Measurements from ENCODE around the gene CCL8. TPM values are rescaled to one million over a fixed set of nuclear protein-coding genes. Genes with fewer than 3 reads are reported as not detected.

The CCL8 gene
- total and polyA plus RNA-seq, 2 of the 4 experiments (the other 2 are of a cell fraction): not detected

GRCh38 chr17:34303606-34304005, 15.6 kb upstream of the CCL8 start:
- Histone ChIP-seq H2BK15ac (ENCODE audit: low read depth, low read length) (no peak overlapping the region), H2AK5ac (ENCODE audit: low read depth, low read length) (no peak overlapping the region), H3K4me2 (ENCODE audit: low read depth, low read length) (no peak overlapping the region), H3K23ac (ENCODE audit: low read depth, low read length) (no peak overlapping the region), H3K79me1 (ENCODE audit: low read depth in 1 of 2, low read length in 2 of 2) (no peaks in the 10 kb centered on the region), H3K27ac (ENCODE audit: insufficient read depth, low read length) (no peak overlapping the region), H4K5ac (ENCODE audit: low read depth, low read length) (no peak overlapping the region), H2AFZ (replicated peaks; ENCODE audit: low read length, poor library complexity) (no peak overlapping the region), H4K20me1 (ENCODE audit: insufficient read depth, low read length) (no peaks in the 10 kb centered on the region), H3K56ac (ENCODE audit: extremely low read depth, insufficient read depth, low read length) (no peak overlapping the region), H2BK120ac (ENCODE audit: low read depth, low read length) (no peak overlapping the region), H3K4me3 (ENCODE audit: insufficient read depth, low read depth, low read length) (no peak overlapping the region), H3K9ac (ENCODE audit: low read depth, low read length) (no peak overlapping the region), H3K9me1 (ENCODE audit: insufficient read depth, low read length) (peaks cover 14% of the 10 kb centered on the region), H2BK20ac (ENCODE audit: low read depth, low read length) (no peak overlapping the region), H4K8ac (ENCODE audit: low read depth in 2 of 2, low read length in 2 of 2) (no peak overlapping the region), H3K18ac (ENCODE audit: low read depth, low read length) (no peak overlapping the region), H3K14ac (replicated peaks; ENCODE audit: low read depth, low read length) (no peak overlapping the region), H2BK5ac (ENCODE audit: low read depth, low read length, poor library complexity, severe bottlenecking) (no peak overlapping the region), H4K91ac (ENCODE audit: insufficient read depth, low read depth, low read length) (no peak overlapping the region), H3K9me3 (ENCODE audit: control insufficient read depth, insufficient read depth, low read length) (no peaks in the 10 kb centered on the region), H3K36me3 (ENCODE audit: control insufficient read depth, insufficient read depth, low read length) (no peaks in the 10 kb centered on the region), H3K4ac (ENCODE audit: low read depth, low read length) (no peak overlapping the region), H2AK9ac (replicated peaks; ENCODE audit: low read depth, low read length, poor library complexity) (no peak overlapping the region), H3K4me1 (ENCODE audit: control insufficient read depth, insufficient read depth, low read length) (peaks cover 22% of the 10 kb centered on the region), H3K27me3 (ENCODE audit: control insufficient read depth, insufficient read depth, low read length) (no peaks in the 10 kb centered on the region)
- TF ChIP-seq MAFK (IDR thresholded peaks at IDR 0.05; ENCODE audit: low read depth, low read length) (no peak), CTCF (conservative IDR thresholded peaks at IDR 0.05; ENCODE audit: low read depth, low read length) (no peak), RAD21 (IDR thresholded peaks at IDR 0.05; ENCODE audit: low read length) (no peak), NFE2L2 (IDR thresholded peaks at IDR 0.05; ENCODE audit: low read depth, low read length) (no peak), MAZ (IDR thresholded peaks at IDR 0.05; ENCODE audit: borderline replicate concordance, low read depth, low read length) (no peak), BHLHE40 (IDR thresholded peaks at IDR 0.05; ENCODE audit: low read depth, low read length) (no peak), SMC3 (IDR thresholded peaks at IDR 0.05; ENCODE audit: low read depth, low read length) (no peak), RCOR1 (IDR thresholded peaks at IDR 0.05; ENCODE audit: insufficient replicate concordance, low read length) (no peak), POLR2A (IDR thresholded peaks at IDR 0.05; ENCODE audit: low read depth, low read length) (no peak), CHD1 (IDR thresholded peaks at IDR 0.05; ENCODE audit: low read depth, low read length) (no peak), MXI1 (IDR thresholded peaks at IDR 0.05; ENCODE audit: borderline replicate concordance, low read depth, low read length) (no peak), FOS (IDR thresholded peaks at IDR 0.05; ENCODE audit: low read depth, low read length) (no peak), RFX5 (IDR thresholded peaks at IDR 0.05; ENCODE audit: low read depth, low read length) (no peak), CEBPB (IDR thresholded peaks at IDR 0.05; ENCODE audit: low read depth, low read length) (no peak)
- TF ChIP-seq, protein P1, sequence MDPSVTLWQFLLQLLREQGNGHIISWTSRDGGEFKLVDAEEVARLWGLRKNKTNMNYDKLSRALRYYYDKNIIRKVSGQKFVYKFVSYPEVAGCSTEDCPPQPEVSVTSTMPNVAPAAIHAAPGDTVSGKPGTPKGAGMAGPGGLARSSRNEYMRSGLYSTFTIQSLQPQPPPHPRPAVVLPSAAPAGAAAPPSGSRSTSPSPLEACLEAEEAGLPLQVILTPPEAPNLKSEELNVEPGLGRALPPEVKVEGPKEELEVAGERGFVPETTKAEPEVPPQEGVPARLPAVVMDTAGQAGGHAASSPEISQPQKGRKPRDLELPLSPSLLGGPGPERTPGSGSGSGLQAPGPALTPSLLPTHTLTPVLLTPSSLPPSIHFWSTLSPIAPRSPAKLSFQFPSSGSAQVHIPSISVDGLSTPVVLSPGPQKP (IDR thresholded peaks at IDR 0.05; ENCODE audit: borderline replicate concordance, low read depth, low read length): no peak
- TF ChIP-seq, protein P2, sequence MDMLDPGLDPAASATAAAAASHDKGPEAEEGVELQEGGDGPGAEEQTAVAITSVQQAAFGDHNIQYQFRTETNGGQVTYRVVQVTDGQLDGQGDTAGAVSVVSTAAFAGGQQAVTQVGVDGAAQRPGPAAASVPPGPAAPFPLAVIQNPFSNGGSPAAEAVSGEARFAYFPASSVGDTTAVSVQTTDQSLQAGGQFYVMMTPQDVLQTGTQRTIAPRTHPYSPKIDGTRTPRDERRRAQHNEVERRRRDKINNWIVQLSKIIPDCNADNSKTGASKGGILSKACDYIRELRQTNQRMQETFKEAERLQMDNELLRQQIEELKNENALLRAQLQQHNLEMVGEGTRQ (IDR thresholded peaks at IDR 0.05; ENCODE audit: low read depth, low read length): no peak
- no peak for DNase-seq
- ATAC-seq (ENCODE audit: low read depth): no peak
- no CpG with 5 or more reads among the region's 2 CpGs for WGBS, 2 experiments (ENCODE audit: extremely low coverage in 2 of 2, insufficient read length in 1 of 2)
- intact Hi-C loops (cut with micrococcal nuclease): no loop called here
- CTCF ChIA-PET: no interaction called here
- no TSS peak for BruUV-seq (replicated peaks)
- in situ Hi-C loops (cut with MboI; ENCODE audit: low sequenced_read_pairs): no loop called here
- POLR2A ChIA-PET (ENCODE audit: unreplicated experiment): interaction anchor here (1.3 kb wide), 1 partner anchor 51 kb away, joined by 3 read pairs; no protein-coding TSS in a partner anchor
- dilution Hi-C loops (cut with HindIII; ENCODE audit: low sequenced_read_pairs, unreplicated experiment): no loop called here

Data from IMR-90 (cell line).